Tongue (tissue), 2 donors: ENCODE measurements around the gene SMYD1. TPM values are rescaled to one million over a fixed set of nuclear protein-coding genes. Genes with fewer than 3 reads are reported as not detected.
"Not testable (repeated sequence)": the region's sequence is repeated elsewhere in the genome, so short reads cannot be mapped to it uniquely, and the experiment has no call there.

Experiments
- DNase-seq: peaks from one replicate; pipeline ENCODE4 v3.0.0-alpha.2; 2015
- total RNA-seq: library from RNA; depleted of rRNA; stranded (reverse); fragments of >200 nt; gene quantifications from one replicate; pipeline ENCODE4 v1.2.3, GENCODE V29; 2014

SMYD1 gene
- 308 TPM for total RNA-seq

DNA sequence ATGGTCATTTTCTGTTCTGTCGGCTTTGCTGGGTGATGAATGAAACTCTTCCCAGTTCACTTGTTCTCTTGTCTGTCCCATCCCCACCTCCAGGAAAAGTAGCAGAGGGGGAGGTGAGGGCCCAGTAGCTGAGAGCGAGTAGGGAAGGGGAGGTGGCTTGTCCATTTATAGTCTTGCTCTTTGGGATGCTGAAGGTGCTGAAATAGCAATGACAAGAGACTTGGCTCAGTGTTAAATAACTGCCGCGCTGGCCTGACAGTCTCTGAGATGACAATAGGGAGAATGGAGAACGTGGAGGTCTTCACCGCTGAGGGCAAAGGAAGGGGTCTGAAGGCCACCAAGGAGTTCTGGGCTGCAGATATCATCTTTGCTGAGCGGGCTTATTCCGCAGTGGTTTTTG lies at the start of gene SMYD1:
Gene SMYD1, plus strand, starts transcription at position 228 of the 400 bp plus-strand sequence. Its CDS starts 40 bp downstream, at position 268.
- no peak for DNase-seq

- not testable (repeated sequence) for DNase-seq
Observed at GRCh38 chr2:88018077-88018805, 49.4 kb upstream of the SMYD1 start.

DNA sequence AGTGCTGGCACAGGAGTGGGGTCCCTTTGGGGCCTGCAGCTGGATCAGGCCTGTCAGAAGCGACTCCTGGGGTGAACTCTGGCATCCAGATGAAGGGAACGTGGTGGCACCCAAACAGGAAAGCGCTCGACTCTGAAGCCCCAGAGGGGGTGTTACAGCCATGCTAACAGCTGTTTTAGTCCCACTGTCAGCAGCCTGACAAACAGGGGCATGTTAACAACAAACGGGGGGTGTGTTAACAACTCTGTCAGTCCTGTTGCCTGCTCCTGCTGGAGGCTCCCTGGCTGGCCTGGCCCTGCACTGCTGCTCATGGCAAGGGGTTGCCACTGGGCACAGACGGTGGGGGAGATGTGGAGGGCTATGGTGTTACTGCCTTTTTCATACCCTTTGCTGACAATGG lies 48.7 kb upstream of the SMYD1 start:
- no peak for DNase-seq

GRCh38 chr2:88019985-88020384 lies 47.6 kb upstream of the SMYD1 start:
- DNase-seq, result no peak

- DNase-seq, result no peak
Observed at GRCh38 chr2:88022669-88022921, 45.0 kb upstream of the SMYD1 start.

DNA sequence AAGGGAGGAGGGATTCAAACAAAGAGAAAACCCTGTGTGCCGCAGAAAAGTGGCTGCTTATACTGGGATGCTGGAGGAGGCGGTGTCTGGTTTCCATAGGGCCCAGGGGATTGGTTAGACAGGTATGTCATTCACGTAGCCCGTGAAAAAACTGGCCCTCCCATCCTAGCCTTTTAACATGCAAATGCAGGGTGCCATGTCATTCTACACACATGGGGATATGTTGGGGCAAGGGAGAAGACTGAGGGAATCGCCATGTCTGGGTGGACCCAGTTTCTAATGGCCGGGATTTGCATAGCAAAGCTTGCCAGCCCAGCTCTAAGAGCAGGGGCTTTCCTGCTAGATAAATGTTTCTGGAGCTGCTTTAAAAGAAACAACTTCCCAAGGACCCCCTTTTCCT lies 43.1 kb upstream of the SMYD1 start:
- DNase-seq, result no peak

GRCh38 chr2:88027697-88028389 lies 39.8 kb upstream of the SMYD1 start:
- no peak for DNase-seq

DNA sequence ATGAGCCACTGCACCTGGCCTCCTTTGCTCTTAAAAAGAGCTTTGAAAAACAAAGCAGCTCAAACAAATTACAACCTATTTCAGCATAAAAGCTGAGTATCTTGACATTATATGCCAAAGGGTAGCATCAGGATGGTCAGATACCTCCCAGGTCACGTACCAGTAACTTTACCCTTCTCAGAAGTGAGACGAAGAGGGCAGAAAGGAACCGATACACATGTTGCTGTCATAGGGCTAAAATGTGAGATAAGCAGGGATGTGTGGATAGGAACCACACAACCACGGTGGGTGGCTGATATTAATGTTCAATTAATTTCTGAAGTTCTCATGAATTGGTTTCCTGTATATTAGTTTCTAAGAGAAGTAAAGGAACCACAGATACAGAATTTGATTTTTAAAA lies 38.7 kb upstream of the SMYD1 start:
- no peak for DNase-seq

- no peak for DNase-seq
Observed at GRCh38 chr2:88032070-88032702, 35.4 kb upstream of the SMYD1 start.

GRCh38 chr2:88036182-88036581 lies 31.4 kb upstream of the SMYD1 start:
- no peak for DNase-seq

DNA sequence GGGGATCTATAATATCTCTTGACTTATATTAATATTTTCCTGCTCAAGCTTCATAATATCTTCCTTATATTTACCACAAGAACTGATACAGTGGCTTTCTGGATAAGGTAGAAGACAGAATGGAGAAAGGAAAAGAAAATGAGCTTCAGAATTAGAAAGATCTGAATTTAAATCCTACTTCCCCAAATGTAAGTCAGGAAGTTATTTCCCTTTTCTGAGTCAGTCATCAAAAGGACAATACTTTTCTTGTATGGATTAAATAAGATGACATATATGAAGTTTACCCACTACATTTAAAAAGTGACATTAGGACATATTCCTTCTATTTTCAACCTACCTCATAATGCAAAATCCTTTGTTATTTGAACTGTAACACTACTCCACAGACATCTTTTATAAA lies 31.0 kb upstream of the SMYD1 start:
- DNase-seq, result no peak

DNA sequence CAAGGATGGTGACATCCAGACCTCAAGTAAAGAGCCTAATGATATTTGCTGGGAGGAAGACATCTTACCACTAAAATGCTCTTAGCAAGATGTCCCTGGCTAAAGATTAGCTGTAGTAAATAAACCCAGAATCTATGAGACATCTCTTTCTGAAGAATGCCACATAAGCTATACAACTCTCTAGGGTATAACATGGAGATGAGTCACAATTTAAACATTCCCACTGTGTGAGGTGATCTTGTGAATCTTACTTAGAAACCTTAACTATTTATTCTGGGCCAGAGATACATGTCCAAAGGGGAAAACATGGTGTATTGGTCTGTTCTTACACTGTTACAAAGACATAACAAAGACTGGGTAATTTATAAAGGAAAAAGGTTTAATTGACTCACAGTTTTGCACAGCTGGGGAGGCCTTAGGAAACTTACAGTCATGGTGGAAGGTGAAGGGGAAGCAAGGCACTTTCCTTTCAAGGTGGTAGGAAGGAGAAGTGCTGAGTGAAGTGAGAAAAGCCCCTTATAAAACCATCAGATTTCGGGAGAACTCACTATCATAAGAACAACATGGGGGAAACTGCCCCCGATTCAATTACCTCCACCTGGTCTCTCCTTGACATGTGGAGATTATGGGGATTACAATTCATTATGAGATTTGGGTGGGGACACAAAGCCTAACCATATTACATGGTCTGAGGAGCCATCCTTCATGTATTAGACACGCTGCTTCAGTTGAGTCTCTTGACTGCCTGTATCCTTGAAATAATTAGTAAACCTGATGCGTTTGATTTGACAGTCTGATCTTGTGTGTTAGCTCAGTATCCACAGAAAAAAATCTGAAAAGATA lies 29.1 kb upstream of the SMYD1 start:
- DNase-seq, result no peak

- no peak for DNase-seq
Observed at GRCh38 chr2:88042476-88042875, 25.1 kb upstream of the SMYD1 start.

- DNase-seq, result not testable (repeated sequence)
Observed at GRCh38 chr2:88045561-88045960, 22.1 kb upstream of the SMYD1 start.

DNA sequence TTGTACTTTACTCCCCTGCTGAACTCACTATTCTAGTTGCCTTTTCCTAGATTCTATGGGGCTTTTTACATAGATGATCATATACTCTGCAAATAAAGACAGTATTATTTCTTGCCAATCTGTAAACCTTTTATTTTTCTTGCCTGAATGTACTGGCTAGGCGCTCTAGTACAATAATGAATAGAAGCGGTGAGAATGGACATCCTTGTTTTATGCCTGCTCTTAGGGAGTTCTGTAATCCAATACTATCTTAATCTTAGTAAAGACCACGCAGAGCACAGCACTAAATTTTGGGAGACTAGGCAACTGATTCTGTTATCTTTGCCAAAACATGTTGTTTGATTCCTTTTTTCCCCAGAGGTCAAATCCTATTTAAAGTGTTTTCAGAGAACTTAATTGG lies 19.1 kb upstream of the SMYD1 start:
- DNase-seq, result no peak

- no peak for DNase-seq
Observed at GRCh38 chr2:88049622-88050021, 18.0 kb upstream of the SMYD1 start.

DNA sequence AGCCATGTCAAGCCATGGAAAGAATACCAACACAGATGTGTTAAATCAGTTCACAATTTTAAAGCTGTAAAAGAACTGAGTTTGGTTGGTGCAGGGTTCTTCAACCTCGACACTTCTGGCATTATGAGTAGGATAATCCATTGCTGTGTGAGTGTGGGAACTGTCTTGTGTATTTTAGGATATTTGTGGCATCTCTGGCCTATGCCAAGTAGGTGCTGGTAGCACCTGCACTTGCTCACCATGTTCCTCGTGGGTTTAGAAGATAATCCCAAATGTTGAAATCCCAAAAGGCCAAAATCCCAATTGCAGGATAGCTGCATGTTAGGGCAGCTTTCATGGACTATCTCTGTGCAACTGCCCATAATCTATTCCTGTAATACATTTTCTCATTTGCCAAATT lies 15.8 kb upstream of the SMYD1 start:
- DNase-seq, result no peak

DNA sequence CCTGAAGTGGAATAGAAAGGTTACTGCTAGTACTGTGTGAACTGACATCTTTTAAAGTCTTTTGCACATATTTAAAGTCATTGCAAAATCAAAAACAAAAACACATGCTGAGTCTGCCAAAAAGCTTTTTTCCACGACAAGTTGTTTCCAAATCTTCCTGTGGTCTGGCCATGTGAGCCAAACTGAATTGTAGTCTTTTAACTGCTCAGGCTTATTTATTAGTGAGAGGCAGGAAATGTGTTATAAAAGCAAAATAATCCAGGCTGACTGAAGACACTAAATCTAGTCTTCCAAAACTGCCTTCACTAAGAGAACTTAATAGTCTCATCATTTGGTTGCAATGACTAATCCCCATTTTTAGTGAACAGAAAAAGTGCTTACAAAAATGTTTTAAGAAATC lies 14.3 kb upstream of the SMYD1 start:
- DNase-seq, result peak; percentile 31

DNA sequence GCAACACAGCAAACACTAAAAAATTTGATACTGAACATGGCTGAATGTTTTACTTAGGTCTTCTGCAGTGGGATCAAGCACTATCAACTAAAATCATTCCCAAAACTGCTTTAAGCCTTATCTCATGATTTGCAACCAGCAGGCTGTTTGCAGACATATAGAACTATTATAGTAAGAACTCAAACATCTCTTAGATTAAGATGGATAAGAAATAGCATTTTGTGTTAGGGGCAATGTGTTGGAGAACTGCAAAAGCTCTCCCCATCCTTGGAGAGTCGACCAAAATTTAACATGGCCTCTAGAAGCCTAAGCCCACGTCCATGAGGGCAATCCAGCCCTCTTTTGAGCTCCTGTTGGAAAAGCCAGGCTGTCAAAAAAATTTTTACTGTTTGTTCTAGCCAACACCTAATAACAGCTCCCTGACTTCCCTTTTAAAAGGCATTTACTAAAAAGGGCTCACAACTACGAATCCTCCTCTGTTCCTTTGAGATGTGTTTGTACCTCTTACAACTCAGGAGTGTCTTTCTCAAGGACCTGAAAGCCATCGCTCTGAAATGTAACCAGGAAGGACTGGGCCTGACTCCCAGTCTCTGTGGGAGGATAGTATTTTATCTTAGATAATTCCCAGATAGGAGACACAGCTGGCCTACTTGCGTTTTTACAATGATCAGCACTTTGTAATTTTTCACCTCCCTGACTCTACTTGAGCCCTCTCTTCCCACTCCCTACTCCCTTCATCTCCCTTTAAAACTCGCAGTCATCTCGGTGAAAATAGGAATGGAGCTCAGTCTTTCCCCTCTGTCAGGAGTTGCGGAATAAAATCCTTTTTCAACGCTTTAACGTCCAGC lies 13.5 kb upstream of the SMYD1 start:
- DNase-seq, result no peak

GRCh38 chr2:88054782-88055370 lies 12.7 kb upstream of the SMYD1 start:
- peak; percentile 64 for DNase-seq

- DNase-seq, result peak; percentile 98
Observed at GRCh38 chr2:88055371-88056128, 12.1 kb upstream of the SMYD1 start, which contains the start of gene KRCC1. TSS of gene KRCC1 (minus strand) at chr2:88055783. CDS start at chr2:88028563, 27,220 bp downstream.
